HepG2 (cell line): ENCODE results near the gene OVCH1. TPM values are rescaled to one million over a fixed set of nuclear protein-coding genes. Genes with fewer than 3 reads are reported as not detected.

Source experiments
- CREM ChIP-seq, 2 experiments: sonication (generic) in 1 of 2; formaldehyde crosslinking in 1 of 2; IDR thresholded peaks; 2 replicates each; pipeline versions ENCODE4 v1.4.0 to v1.6.1; 2016 to 2020; ENCODE audit warnings: antibody characterized with exemption in 1 of 2, mild to moderate bottlenecking in 1 of 2, missing genetic modification reagents in 1 of 2
- ELF1 ChIP-seq: sonication (generic); formaldehyde crosslinking; IDR thresholded peaks from 2 replicates; pipeline ENCODE4 v1.4.0; 2020; ENCODE audit warnings: missing genetic modification reagents
- FOXP1 ChIP-seq, 2 experiments: fragments of 450-650 bp in 1 of 2; IDR thresholded peaks; 2 replicates each; pipeline ENCODE4 v1.6.1; 2017 to 2018; ENCODE audit warnings: antibody characterized with exemption in 1 of 2
- HMG20A ChIP-seq: IDR thresholded peaks from 2 replicates; pipeline ENCODE4 v1.6.1; 2016; ENCODE audit warnings: borderline replicate concordance
- KIAA2018 ChIP-seq: sonication (generic); formaldehyde crosslinking; IDR thresholded peaks from 2 replicates; pipeline ENCODE4 v1.5.0; 2020; ENCODE audit warnings: mild to moderate bottlenecking, missing genetic modification reagents, borderline replicate concordance
- MIXL1 ChIP-seq: IDR thresholded peaks from 2 replicates; pipeline ENCODE4 v1.6.1; 2016
- NR2F6 ChIP-seq, 2 experiments: IDR thresholded peaks; 2 replicates each; pipeline ENCODE4 v1.6.1; 2016; ENCODE audit warnings: antibody characterized with exemption in 1 of 2, mild to moderate bottlenecking in 1 of 2
- PPARG ChIP-seq: conservative IDR thresholded peaks from 2 replicates; pipeline ENCODE4 v1.6.1; 2016; ENCODE audit warnings: missing biosample characterization, missing genetic modification reagents
- RARA ChIP-seq: IDR thresholded peaks from 2 replicates; pipeline ENCODE4 v1.6.1; 2016; ENCODE audit warnings: missing genetic modification reagents, missing compliant biosample characterization
- SIX1 ChIP-seq: sonication (generic); formaldehyde crosslinking; IDR thresholded peaks from 2 replicates; pipeline ENCODE4 v1.4.0; 2020; ENCODE audit warnings: missing genetic modification reagents, borderline replicate concordance
- SOX5 ChIP-seq: IDR thresholded peaks from 2 replicates; pipeline ENCODE4 v1.6.1; 2016; ENCODE audit warnings: borderline replicate concordance
- SOX6 ChIP-seq, 2 experiments: fragments of 450-650 bp in 1 of 2; sonication (generic) in 1 of 2; formaldehyde crosslinking in 1 of 2; IDR thresholded peaks; 2 replicates each; pipeline versions ENCODE4 v1.4.0 to v1.6.1; 2017 to 2020; ENCODE audit warnings: antibody characterized with exemption in 1 of 2, mild to moderate bottlenecking in 1 of 2, missing genetic modification reagents in 1 of 2
- polyA plus RNA-seq, 8 experiments: library from polyadenylated mRNA; depleted of rRNA in 3 of 8; stranded (reverse) in 7 of 8; unstranded in 1 of 8; fragments of >200 nt; fragmentation: Illumina TruSeq in 4 of 8; extraction: Trizol in 4 of 8; gene quantifications; 2 replicates each; pipeline versions ENCODE4 v1.2.1 to v1.2.3, GENCODE V29; 2011 to 2016; ENCODE audit warnings: low read depth in 4 of 8, missing spikeins in 1 of 8, mixed read lengths in 1 of 8; ENCODE audit not compliant: insufficient read depth in 1 of 8
- total RNA-seq, 5 experiments: library from RNA; depleted of rRNA; stranded (reverse); fragments of >200 nt; fragmentation: Illumina TruSeq; extraction: Trizol; gene quantifications; 2 replicates each; pipeline ENCODE4 v1.2.3, GENCODE V29; 2016; ENCODE audit warnings: low read depth in 1 of 5
- TF ChIP-seq, protein P1 (sequence below), 2 experiments: sonication (generic) in 1 of 2; formaldehyde crosslinking in 1 of 2; IDR thresholded peaks; 2 replicates each; pipeline versions ENCODE4 v1.4.0 to v1.6.1; 2016 to 2020; ENCODE audit warnings: borderline replicate concordance in 1 of 2, low read depth in 1 of 2, mild to moderate bottlenecking in 1 of 2, missing genetic modification reagents in 1 of 2
- TF ChIP-seq, protein P2 (sequence below): sonication (generic); formaldehyde crosslinking; IDR thresholded peaks from 2 replicates; pipeline ENCODE4 v1.4.0; 2020; ENCODE audit warnings: missing genetic modification reagents

Gene OVCH1
- total and polyA plus RNA-seq, 2 of the 13 experiments (the other 11 are each of a cell fraction or from before 2014, with no cell fraction given): not detected

GRCh38 chr12:29437575-29437974, 59.9 kb downstream of the OVCH1 start (continued):
- TF ChIP-seq, protein P1, sequence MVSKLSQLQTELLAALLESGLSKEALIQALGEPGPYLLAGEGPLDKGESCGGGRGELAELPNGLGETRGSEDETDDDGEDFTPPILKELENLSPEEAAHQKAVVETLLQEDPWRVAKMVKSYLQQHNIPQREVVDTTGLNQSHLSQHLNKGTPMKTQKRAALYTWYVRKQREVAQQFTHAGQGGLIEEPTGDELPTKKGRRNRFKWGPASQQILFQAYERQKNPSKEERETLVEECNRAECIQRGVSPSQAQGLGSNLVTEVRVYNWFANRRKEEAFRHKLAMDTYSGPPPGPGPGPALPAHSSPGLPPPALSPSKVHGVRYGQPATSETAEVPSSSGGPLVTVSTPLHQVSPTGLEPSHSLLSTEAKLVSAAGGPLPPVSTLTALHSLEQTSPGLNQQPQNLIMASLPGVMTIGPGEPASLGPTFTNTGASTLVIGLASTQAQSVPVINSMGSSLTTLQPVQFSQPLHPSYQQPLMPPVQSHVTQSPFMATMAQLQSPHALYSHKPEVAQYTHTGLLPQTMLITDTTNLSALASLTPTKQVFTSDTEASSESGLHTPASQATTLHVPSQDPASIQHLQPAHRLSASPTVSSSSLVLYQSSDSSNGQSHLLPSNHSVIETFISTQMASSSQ (IDR thresholded peaks at IDR 0.05; ENCODE audit: low read depth): peak; percentile 62; the same call in 1 of the 2 replicates
- TF ChIP-seq, protein P1 (CRISPR knock-in tag; IDR thresholded peaks at IDR 0.05; ENCODE audit: borderline replicate concordance): no peak; the same call in 1 of the 2 replicates
- TF ChIP-seq HMG20A (CRISPR knock-in tag) (peak; percentile 7; the same call in 1 of the 2 replicates), CREM (IDR thresholded peaks at IDR 0.05) (peak; percentile 27; the same call in 1 of the 2 replicates), CREM (CRISPR knock-in tag; IDR thresholded peaks at IDR 0.05) (no peak), PPARG (CRISPR knock-in tag) (peak; percentile 59; the same call in 1 of the 2 replicates), KIAA2018 (no peak), NR2F6 (IDR thresholded peaks at IDR 0.05) (peak; percentile 10; the same call in 1 of the 2 replicates), NR2F6 (CRISPR knock-in tag; IDR thresholded peaks at IDR 0.05) (0 out of 2 replicates have a peak, but pooled peaks have one; percentile 37), MIXL1 (peak; percentile 55; the same call in 1 of the 2 replicates), FOXP1 (IDR thresholded peaks at IDR 0.05) (no peak), FOXP1 (CRISPR knock-in tag; IDR thresholded peaks at IDR 0.05) (peak; percentile 66; the same call in 1 of the 2 replicates), SIX1 (CRISPR knock-in tag) (peak; percentile 57; the same call in 1 of the 2 replicates), SOX6 (IDR thresholded peaks at IDR 0.05) (no peak), SOX6 (CRISPR knock-in tag; IDR thresholded peaks at IDR 0.05) (peak; percentile 46; the same call in 1 of the 2 replicates), SOX5 (peak; percentile 59; the same call in 1 of the 2 replicates), RARA (CRISPR knock-in tag) (peak; percentile 46; the same call in 1 of the 2 replicates), ELF1 (CRISPR knock-in tag) (no peak)
- TF ChIP-seq, protein P2, sequence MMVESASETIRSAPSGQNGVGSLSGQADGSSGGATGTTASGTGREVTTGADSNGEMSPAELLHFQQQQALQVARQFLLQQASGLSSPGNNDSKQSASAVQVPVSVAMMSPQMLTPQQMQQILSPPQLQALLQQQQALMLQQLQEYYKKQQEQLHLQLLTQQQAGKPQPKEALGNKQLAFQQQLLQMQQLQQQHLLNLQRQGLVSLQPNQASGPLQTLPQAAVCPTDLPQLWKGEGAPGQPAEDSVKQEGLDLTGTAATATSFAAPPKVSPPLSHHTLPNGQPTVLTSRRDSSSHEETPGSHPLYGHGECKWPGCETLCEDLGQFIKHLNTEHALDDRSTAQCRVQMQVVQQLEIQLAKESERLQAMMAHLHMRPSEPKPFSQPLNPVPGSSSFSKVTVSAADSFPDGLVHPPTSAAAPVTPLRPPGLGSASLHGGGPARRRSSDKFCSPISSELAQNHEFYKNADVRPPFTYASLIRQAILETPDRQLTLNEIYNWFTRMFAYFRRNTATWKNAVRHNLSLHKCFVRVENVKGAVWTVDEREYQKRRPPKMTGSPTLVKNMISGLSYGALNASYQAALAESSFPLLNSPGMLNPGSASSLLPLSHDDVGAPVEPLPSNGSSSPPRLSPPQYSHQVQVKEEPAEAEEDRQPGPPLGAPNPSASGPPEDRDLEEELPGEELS: peak; percentile 39; the same call in 1 of the 2 replicates
